ENCODE measurements around the gene WNT7B.

WNT7B gene

GRCh38 chr22:45959719-45960476 lies 17.1 kb downstream of the WNT7B start:
- no peak for TF ChIP-seq CTCF (IDR thresholded peaks at IDR 0.05; ENCODE audit: insufficient read depth, low read length, missing control alignments)
- POLR2A ChIA-PET = no interaction called here
- DNase-seq (ENCODE audit: low read depth, low spot score) = no peak
- no peak overlapping the region for H3K4me3 ChIP-seq (ENCODE audit: low read depth, low read length)
- CTCF ChIA-PET = interaction anchor here (0.8 to 2.7 kb wide), 3 partner anchors 10 to 382 kb away, joined by 3 to 10 read pairs (median 3); no protein-coding TSS in a partner anchor

DNA sequence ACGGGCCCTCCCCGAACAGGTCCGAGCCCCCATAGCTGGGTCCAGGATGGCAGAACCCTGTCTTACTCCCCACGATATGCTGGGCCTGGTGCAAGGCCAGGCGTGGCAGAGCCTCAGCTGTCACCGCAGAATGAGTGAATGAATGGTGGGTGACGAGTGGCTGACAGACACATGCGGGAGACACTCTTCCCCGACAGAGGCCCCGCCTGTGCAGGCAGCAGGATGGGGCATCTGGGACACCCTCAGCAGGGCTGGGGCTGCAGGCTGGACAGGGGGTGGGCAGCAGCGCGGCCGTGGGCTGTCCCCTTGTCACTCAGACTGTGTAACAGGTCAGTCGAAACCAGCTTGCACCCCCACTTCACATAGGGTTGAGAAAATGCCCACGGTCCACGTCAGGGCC lies 18.0 kb downstream of the WNT7B start:
- TF ChIP-seq CTCF (IDR thresholded peaks at IDR 0.05; ENCODE audit: insufficient read depth, low read length, missing control alignments) = no peak
- DNase-seq (ENCODE audit: low read depth, low spot score) = no peak
- no peak overlapping the region for H3K4me3 ChIP-seq (ENCODE audit: low read depth, low read length)
- POLR2A ChIA-PET = no interaction called here
- CTCF ChIA-PET = interaction anchor here (1.2 to 2.7 kb wide), 2 partner anchors 11 to 381 kb away, joined by 3 to 10 read pairs; no protein-coding TSS in a partner anchor

DNA sequence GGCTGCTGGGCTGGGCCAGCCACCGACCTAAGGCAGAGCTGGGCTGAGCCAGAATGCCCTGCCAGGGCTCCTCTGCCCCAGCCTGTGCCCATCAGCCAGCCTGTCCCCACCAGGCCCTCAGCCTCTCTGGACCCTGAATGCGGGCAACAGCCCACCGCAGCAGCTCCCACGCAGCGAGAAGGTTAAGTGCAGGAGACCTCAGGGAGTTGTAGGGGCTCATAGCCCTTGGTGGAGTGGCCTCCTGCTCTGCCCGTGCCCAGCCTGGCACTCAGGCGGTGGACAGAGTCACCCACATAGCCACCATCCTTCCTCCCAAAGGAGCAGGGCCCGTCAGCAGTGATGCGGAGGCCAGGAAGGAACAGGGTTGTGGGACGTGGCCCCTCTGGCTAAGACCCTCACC lies 19.1 kb downstream of the WNT7B start:
- ChIA-PET CTCF (interaction anchor here (2.7 kb wide), 1 partner anchor 12 kb away, joined by 10 read pairs; no protein-coding TSS in a partner anchor), POLR2A (no interaction called here)
- no peak for DNase-seq (ENCODE audit: low read depth, low spot score)
- no peak overlapping the region for H3K4me3 ChIP-seq (ENCODE audit: low read depth, low read length)
- no peak for TF ChIP-seq CTCF (IDR thresholded peaks at IDR 0.05; ENCODE audit: insufficient read depth, low read length, missing control alignments)

- ChIA-PET CTCF (interaction anchor here (1.3 kb wide), 1 partner anchor 375 kb away, joined by 5 read pairs; no protein-coding TSS in a partner anchor), POLR2A (no interaction called here)
- no peak for TF ChIP-seq CTCF (IDR thresholded peaks at IDR 0.05; ENCODE audit: insufficient read depth, low read length, missing control alignments)
- H3K4me3 ChIP-seq (ENCODE audit: low read depth, low read length) = no peak overlapping the region
- no peak for DNase-seq (ENCODE audit: low read depth, low spot score)
These were observed 23.8 kb downstream of the WNT7B start for GRCh38 chr22:45953178-45953577.

GRCh38 chr22:45952553-45952952 lies 24.4 kb downstream of the WNT7B start:
- ChIA-PET CTCF (interaction anchor here (1.3 kb wide), 1 partner anchor 375 kb away, joined by 5 read pairs; no protein-coding TSS in a partner anchor), POLR2A (no interaction called here)
- no peak for DNase-seq (ENCODE audit: low read depth, low spot score)
- H3K4me3 ChIP-seq (ENCODE audit: low read depth, low read length) = no peak overlapping the region
- TF ChIP-seq CTCF (IDR thresholded peaks at IDR 0.05; ENCODE audit: insufficient read depth, low read length, missing control alignments) = no peak

DNA sequence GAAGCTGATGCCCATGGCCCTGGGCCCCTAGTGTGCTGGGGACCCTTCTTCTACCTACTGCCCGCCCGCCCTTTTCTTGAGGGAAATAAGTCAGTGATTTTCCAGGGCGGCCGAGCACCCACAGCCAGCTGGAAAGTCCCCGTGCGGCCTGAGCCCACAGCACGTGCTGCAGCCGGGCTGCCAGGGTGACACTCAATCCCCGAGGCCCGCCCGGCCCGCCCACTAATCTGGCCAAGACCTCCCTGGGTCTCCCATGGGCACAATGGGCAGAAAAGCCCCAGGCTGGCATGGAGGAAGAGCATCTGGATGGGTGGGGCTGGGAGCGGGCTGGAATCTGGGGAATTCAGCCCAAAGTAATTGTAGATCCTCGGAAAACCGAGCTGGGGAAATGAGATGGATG lies 24.8 kb downstream of the WNT7B start:
- DNase-seq (ENCODE audit: low read depth, low spot score) = no peak
- no peak overlapping the region for H3K4me3 ChIP-seq (ENCODE audit: low read depth, low read length)
- TF ChIP-seq CTCF (IDR thresholded peaks at IDR 0.05; ENCODE audit: insufficient read depth, low read length, missing control alignments) = no peak
- ChIA-PET POLR2A (no interaction called here), CTCF (interaction anchor here (1.3 kb wide), 1 partner anchor 374 kb away, joined by 5 read pairs; no protein-coding TSS in a partner anchor)

Measured in AG04449 (cell line).